GM21367 (cell line): ENCODE data around the gene RDH16.
"Not testable (repeated sequence)": the region's sequence is repeated elsewhere in the genome, so short reads cannot be mapped to it uniquely, and the experiment has no call there.

ENCODE experiments used
- ATAC-seq: cut with Tn5 transposase; IDR thresholded peaks from one replicate; pipeline ENCODE4 v1.9.1; 2021; ENCODE audit not compliant: unreplicated experiment

RDH16 gene

GRCh38 chr12:56989861-56990610, 32.6 kb upstream of the RDH16 start:
- no peak for ATAC-seq

DNA sequence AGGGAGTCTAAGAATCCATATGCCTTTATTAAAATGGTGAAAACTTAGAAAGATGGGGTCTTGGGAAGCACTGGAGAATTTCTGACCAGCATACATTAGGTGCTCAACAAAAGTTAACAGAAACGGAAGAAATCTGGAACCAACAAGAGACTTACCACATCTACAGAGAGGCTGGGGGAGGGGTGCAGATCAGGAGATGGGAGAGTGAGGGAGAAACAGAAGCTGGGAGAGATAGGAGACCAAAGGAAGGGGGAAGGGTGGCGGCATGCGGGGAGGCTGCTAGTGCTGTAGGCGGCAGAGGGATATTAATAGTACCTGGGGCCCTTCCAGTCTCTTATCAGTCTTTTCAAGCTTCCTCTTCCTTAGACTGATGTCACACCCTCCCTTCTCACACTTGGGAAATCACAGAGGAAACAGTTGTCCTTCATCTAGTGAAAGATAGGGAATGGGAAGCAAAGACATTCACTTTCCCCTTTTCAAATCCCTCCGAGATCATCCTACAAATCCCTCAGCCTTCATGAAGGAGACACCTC, 30.9 kb upstream of the RDH16 start:
- no peak for ATAC-seq

GRCh38 chr12:56987551-56988053, 30.2 kb upstream of the RDH16 start:
- no peak for ATAC-seq

DNA sequence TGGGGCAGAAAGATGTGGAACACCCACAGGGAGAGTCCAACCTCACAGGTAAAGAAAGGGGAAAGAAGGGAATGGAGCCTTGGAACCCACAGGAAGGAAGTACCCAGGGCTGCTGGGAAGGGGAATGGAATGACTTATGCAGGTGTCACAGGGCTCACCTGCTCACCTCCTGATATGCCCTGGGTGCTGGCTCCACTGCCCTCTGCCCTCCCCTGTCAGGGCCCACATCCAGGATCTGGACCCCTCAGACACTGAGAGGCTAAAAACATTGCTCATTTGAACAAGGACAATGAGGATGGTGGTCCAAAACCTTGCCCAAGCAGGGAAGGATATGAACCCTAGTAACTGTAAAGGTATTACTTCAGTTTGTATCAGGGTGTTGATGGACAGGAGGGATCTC, 29.6 kb upstream of the RDH16 start:
- no peak for ATAC-seq

- ATAC-seq: not testable (repeated sequence)
These were observed 28.3 kb upstream of the RDH16 start for GRCh38 chr12:56985714-56986113.

GRCh38 chr12:56983386-56983785, 26.0 kb upstream of the RDH16 start:
- ATAC-seq: no peak

GRCh38 chr12:56982578-56983236, 25.3 kb upstream of the RDH16 start:
- not testable (repeated sequence) for ATAC-seq

- ATAC-seq: no peak
These were observed 23.6 kb upstream of the RDH16 start for GRCh38 chr12:56980941-56981530.

GRCh38 chr12:56980268-56980667, 22.9 kb upstream of the RDH16 start:
- ATAC-seq: no peak

GRCh38 chr12:56979628-56980027, 22.2 kb upstream of the RDH16 start:
- no peak for ATAC-seq

GRCh38 chr12:56978397-56979138, 21.2 kb upstream of the RDH16 start:
- no peak for ATAC-seq

DNA sequence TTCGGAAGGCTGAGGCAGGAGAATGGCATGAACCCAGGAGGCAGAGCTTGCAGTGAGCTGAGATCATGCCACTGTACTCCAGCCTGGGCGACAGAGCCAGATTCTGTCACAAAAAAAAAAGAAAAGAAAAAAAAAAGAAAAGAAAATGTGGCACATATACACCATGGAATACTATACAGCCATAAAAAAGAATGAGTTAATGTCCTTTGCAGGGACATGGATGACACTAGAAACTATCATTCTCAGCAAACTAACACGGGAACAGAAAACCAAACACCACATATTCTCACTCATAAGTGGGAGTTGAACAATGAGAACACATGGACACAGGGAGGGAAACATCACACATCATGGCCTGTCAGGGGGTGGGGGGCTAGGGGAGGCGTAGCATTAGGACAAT, 20.0 kb upstream of the RDH16 start:
- ATAC-seq: not testable (repeated sequence)

- not testable (repeated sequence) for ATAC-seq
These were observed 16.8 kb upstream of the RDH16 start for GRCh38 chr12:56974224-56974623.

DNA sequence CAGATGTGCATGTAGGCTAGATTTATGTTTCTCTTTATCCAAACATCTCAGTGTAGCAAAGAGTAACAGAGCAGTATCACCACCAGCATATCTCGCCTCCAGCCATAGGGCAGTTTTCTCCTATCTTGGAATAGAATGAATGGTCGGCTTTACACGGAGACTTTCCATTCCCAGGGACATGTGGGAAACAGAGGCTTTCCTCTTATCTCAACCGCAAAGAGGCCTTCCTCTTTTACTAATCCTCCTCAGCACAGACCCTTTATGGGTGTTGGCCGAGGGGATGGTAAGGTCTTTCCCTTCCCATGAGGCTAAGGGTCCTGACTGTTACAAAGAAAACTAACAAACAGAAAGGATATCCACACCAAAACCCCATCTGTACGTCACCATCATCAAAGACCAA, 11.5 kb upstream of the RDH16 start:
- ATAC-seq: not testable (repeated sequence)

DNA sequence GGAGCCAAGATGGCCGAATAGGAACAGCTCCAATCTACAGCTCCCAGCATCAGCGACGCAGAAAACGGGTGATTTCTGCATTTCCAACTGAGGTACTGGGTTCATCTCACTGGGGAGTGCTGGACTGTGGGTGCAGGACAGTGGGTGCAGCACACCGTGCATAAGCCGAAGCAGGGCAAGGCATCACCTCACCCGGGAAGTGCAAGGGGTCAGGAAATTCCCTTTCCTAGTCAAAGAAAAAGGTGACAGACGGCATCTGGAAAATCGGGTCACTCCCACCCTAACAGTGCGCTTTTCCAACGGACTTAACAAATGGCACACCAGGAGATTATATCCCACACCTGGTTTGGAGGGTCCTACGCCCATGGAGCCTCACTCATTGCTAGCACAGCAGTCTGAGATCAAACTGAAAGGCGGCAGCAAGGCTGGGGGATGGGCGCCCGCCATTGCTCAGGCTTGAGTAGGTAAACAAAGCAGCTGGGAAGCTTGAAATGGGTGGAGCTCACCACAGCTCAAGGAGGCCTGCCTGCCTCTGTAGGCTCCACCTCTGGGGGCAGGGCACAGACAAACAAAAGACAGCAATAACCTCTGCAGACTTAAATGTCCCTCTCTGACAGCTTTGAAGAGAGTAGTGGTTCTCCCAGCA, 8.7 kb upstream of the RDH16 start:
- not testable (repeated sequence) for ATAC-seq

- not testable (repeated sequence) for ATAC-seq
These were observed 7.7 kb upstream of the RDH16 start for GRCh38 chr12:56965124-56965523.

- ATAC-seq: not testable (repeated sequence)
These were observed 6.1 kb upstream of the RDH16 start for GRCh38 chr12:56963557-56963956.

- not testable (repeated sequence) for ATAC-seq
These were observed 4.8 kb upstream of the RDH16 start for GRCh38 chr12:56962247-56962646.

DNA sequence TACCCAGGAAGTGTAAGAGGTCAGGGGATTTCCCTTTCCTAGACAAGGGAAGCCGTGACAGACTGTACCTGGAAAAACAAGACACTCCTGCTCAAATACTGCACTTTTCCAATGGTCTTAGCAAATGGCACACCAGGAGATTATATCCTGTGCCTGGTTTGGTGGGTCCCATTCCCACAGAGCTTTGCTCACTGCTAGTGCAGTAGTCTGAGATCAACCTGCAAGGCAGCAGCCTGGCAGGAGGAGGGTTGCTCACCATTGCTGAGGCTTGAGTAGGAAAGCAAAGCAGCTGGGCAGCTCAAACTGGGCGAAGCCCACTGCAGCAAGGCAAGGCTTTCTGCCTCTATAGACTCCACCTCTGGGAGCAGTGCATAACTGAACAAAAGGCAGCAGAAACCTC, 1.0 kb upstream of the RDH16 start:
- no peak for ATAC-seq

GRCh38 chr12:56955631-56956256, 1.7 kb downstream of the RDH16 start:
- ATAC-seq: no peak
